ENCODE measurements around the gene MRPL37.

DNA sequence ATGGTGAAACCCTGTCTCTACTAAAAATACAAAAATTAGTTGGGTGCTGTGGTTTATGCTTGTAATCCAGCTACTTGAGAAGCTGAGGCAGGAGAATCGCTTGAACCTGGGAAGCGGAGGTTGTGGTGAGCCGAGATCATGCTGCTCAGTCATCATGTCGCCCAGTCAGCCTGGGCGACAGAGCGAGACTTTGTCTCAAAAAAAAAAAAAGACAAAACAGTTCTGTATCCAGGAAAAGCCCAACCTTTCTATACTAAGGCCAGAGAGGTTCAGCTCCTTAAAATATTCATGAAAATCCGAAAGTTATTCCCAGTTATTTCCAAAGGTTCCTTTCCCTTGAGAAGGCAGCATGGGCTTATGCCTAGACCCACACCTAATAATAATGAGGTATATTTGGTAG lies 4.2 kb downstream of the MRPL37 start:
- TF ChIP-seq EZH2phosphoT487 (IDR thresholded peaks at IDR 0.05; ENCODE audit: low read depth) = no peak
- TF ChIP-seq, protein P1, sequence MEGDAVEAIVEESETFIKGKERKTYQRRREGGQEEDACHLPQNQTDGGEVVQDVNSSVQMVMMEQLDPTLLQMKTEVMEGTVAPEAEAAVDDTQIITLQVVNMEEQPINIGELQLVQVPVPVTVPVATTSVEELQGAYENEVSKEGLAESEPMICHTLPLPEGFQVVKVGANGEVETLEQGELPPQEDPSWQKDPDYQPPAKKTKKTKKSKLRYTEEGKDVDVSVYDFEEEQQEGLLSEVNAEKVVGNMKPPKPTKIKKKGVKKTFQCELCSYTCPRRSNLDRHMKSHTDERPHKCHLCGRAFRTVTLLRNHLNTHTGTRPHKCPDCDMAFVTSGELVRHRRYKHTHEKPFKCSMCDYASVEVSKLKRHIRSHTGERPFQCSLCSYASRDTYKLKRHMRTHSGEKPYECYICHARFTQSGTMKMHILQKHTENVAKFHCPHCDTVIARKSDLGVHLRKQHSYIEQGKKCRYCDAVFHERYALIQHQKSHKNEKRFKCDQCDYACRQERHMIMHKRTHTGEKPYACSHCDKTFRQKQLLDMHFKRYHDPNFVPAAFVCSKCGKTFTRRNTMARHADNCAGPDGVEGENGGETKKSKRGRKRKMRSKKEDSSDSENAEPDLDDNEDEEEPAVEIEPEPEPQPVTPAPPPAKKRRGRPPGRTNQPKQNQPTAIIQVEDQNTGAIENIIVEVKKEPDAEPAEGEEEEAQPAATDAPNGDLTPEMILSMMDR (IDR thresholded peaks at IDR 0.05; ENCODE audit: low read depth, low read length) = no peak

Measured in OCI-LY3 (cell line).